GM13977 (cell line): ENCODE results near the gene GPR180.
"Not testable (repeated sequence)": the region's sequence is repeated elsewhere in the genome, so short reads cannot be mapped to it uniquely, and the experiment has no call there.

Source experiments
- DNase-seq: peaks from one replicate; pipeline ENCODE4 v3.0.0; 2012; ENCODE audit warnings: low spot score
- in situ Hi-C: fragments of 300-500 bp; cut with MboI; formaldehyde crosslinking; loops from one replicate; pipeline ENCODE4 v1.12.0; 2022; ENCODE audit warnings: low sequenced_read_pairs, low pct_unique_long_range_greater_than_20kb, mixed read lengths, inconsistent platforms; ENCODE audit not compliant: unreplicated experiment
- TF ChIP-seq, protein P1 (sequence below): IDR thresholded peaks from 2 replicates; pipeline ENCODE4 v1.5.1; 2012; ENCODE audit warnings: mild to moderate bottlenecking, control low read depth; ENCODE audit not compliant: insufficient read depth; ENCODE audit errors: extremely low read depth, missing control alignments

Gene GPR180

GRCh38 chr13:94636942-94637578 is 35.4 kb downstream of the GPR180 start:
- DNase-seq = no peak
- TF ChIP-seq, protein P1, sequence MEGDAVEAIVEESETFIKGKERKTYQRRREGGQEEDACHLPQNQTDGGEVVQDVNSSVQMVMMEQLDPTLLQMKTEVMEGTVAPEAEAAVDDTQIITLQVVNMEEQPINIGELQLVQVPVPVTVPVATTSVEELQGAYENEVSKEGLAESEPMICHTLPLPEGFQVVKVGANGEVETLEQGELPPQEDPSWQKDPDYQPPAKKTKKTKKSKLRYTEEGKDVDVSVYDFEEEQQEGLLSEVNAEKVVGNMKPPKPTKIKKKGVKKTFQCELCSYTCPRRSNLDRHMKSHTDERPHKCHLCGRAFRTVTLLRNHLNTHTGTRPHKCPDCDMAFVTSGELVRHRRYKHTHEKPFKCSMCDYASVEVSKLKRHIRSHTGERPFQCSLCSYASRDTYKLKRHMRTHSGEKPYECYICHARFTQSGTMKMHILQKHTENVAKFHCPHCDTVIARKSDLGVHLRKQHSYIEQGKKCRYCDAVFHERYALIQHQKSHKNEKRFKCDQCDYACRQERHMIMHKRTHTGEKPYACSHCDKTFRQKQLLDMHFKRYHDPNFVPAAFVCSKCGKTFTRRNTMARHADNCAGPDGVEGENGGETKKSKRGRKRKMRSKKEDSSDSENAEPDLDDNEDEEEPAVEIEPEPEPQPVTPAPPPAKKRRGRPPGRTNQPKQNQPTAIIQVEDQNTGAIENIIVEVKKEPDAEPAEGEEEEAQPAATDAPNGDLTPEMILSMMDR = no peak
- in situ Hi-C loops = no loop called here

DNA sequence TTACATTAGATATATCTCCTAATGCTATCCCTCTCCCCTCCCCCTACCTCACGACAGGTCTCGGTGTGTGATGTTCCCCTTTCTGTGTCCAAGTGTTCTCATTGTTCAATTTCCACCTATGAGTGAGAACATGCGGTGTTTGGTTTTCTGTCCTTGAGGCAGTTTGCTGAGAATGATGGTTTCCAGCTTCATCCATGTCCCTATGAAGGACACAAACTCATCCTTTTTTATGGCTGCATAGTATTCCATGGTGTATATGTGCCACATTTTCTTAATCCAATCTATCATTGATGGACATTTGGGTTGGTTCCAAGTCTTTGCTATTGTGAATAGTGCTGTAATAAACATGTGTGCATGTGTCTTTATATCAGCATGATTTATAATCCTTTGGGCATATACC is 36.0 kb downstream of the GPR180 start:
- in situ Hi-C loops, DNase-seq: not testable (repeated sequence)

GRCh38 chr13:94640721-94641120 is 39.1 kb downstream of the GPR180 start:
- no peak for DNase-seq

GRCh38 chr13:94641409-94641941 is 39.8 kb downstream of the GPR180 start:
- in situ Hi-C loops = no loop called here

More at GRCh38 chr13:94640721-94641120, 39.1 kb downstream of the GPR180 start:
- in situ Hi-C loops = no loop called here
- TF ChIP-seq, protein P1 = no peak

GRCh38 chr13:94646904-94647303 is 45.2 kb downstream of the GPR180 start:
- TF ChIP-seq, protein P1 = no peak
- peak; percentile 15 for DNase-seq
- in situ Hi-C loops = no loop called here

More at GRCh38 chr13:94641409-94641941, 39.8 kb downstream of the GPR180 start:
- TF ChIP-seq, protein P1 = no peak
- DNase-seq = no peak

- in situ Hi-C loops = no loop called here
- TF ChIP-seq, protein P1 = no peak
- DNase-seq = no peak
These were observed 54.5 kb downstream of the GPR180 start for GRCh38 chr13:94656176-94656575.

- in situ Hi-C loops = no loop called here
- DNase-seq = peak; percentile 18
- TF ChIP-seq, protein P1 = no peak
These were observed 55.1 kb downstream of the GPR180 start for GRCh38 chr13:94656766-94657165.
